RWPE1 (cell line): ENCODE results near the gene ATP8B1.

Experiments
- CTCF ChIA-PET: fragments of 350-600 bp; sonication (Branson Sonifier 250); formaldehyde crosslinking; extraction: SDS; loops from one replicate; lab custom pipeline; 2021; lab: Yijun Ruan, JAX
- POLR2A ChIA-PET: fragments of 400-600 bp; formaldehyde crosslinking; extraction: SDS; loops from one replicate; lab custom pipeline; 2020; ENCODE audit warnings: antibody characterized with exemption; ENCODE audit not compliant: low non-redundant PET; lab: Yijun Ruan, JAX
- DNase-seq: peaks from one replicate; pipeline ENCODE4 v3.0.0; 2012; ENCODE audit warnings: low spot score
- H3K27ac ChIP-seq: fragments of 450-650 bp; 2 replicates; pipeline ENCODE4 v1.5.1; 2017
- TF ChIP-seq, protein P1 (sequence below): fragments of 450-650 bp; conservative IDR thresholded peaks from 2 replicates; pipeline ENCODE4 v1.5.1; 2017; ENCODE audit warnings: low read depth, mild to moderate bottlenecking

ATP8B1 gene

GRCh38 chr18:57782049-57782448, 21.1 kb downstream of the ATP8B1 start:
- POLR2A ChIA-PET = no interaction called here
- no peak for DNase-seq
- TF ChIP-seq, protein P1, sequence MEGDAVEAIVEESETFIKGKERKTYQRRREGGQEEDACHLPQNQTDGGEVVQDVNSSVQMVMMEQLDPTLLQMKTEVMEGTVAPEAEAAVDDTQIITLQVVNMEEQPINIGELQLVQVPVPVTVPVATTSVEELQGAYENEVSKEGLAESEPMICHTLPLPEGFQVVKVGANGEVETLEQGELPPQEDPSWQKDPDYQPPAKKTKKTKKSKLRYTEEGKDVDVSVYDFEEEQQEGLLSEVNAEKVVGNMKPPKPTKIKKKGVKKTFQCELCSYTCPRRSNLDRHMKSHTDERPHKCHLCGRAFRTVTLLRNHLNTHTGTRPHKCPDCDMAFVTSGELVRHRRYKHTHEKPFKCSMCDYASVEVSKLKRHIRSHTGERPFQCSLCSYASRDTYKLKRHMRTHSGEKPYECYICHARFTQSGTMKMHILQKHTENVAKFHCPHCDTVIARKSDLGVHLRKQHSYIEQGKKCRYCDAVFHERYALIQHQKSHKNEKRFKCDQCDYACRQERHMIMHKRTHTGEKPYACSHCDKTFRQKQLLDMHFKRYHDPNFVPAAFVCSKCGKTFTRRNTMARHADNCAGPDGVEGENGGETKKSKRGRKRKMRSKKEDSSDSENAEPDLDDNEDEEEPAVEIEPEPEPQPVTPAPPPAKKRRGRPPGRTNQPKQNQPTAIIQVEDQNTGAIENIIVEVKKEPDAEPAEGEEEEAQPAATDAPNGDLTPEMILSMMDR = no peak
- CTCF ChIA-PET = interaction anchor here (0.6 kb wide), 2 partner anchors 32 to 78 kb away, joined by 3 to 6 read pairs; no protein-coding TSS in a partner anchor
- H3K27ac ChIP-seq = no peak overlapping the region

DNA sequence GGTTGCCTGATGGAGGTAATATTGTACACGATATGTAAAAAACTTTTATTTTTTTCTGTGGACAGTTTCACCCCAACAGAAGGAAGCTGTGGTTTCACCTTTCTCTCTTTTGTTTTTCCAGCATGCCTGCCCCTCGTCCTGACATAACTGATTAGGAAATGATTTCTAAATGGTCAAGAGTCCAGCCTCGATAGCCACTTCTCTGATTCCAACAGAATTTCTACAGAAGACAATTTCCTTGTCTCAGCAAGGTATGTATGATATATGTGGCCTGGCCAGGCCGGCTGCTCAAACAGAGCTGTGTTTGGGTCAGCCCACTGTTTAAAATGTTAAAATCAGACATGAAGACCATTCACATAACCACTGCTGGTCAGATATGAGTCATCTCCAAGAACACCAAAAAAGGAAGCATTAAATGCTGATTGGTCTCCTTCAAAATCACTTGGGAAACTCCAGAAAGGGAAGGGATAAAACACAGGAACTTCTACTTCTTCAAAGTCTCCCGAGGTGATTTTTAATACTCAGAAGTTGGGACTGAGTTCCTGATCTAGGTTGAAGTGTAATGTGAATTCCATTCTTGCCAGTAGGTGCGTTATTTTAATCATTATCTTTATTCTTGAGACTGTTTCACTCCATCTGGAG, 22.3 kb downstream of the ATP8B1 start:
- ChIA-PET POLR2A (no interaction called here), CTCF (no interaction called here)
- no peak overlapping the region for H3K27ac ChIP-seq
- peak; percentile 44 for DNase-seq
- TF ChIP-seq, protein P1 = no peak

DNA sequence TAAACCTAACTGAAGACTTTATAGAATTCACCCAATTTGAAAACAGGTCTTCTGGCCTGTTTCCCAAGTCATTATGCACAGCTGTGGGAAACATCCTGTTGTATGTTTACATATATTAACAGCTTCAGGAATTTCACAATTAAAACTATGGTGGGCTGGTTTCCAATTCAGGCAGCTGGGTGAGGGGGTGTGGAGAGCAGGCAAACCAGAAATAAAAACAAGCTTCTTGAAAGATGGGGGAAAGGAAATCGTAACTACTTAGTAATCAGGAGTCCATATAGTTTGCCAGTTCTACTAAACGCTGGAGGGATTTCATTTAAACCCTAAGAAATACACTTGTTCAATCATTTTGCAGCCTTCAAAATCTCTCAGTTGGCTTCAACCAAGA, 22.8 kb downstream of the ATP8B1 start:
- DNase-seq = no peak
- ChIA-PET CTCF (no interaction called here), POLR2A (no interaction called here)
- TF ChIP-seq, protein P1 = no peak
- no peak overlapping the region for H3K27ac ChIP-seq

DNA sequence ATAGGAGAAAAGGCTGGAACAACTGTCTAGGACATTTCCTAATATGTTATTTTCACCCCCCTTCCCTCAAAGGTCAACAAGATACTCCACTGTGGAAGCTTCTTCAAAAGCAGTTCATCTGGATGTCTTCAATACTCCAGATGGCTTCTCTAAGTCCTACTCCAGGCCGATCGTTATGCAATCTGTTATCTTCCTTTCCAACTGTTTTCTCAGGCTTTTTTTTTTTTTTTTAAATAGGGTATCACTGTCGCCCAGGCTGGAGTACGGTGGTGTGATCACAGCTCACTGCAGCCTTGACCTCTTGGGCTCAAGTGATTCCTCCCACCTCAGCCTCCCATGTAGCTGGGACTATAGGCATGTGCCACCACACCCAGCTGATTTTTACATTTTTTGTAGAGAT, 26.3 kb downstream of the ATP8B1 start:
- TF ChIP-seq, protein P1 = no peak
- POLR2A ChIA-PET = no interaction called here
- CTCF ChIA-PET = no interaction called here
- DNase-seq = no peak
- no peak overlapping the region for H3K27ac ChIP-seq

- no peak overlapping the region for H3K27ac ChIP-seq
- no peak for DNase-seq
- POLR2A ChIA-PET = no interaction called here
- CTCF ChIA-PET = no interaction called here
- TF ChIP-seq, protein P1 = no peak
Measured at GRCh38 chr18:57776354-57776753, 26.8 kb downstream of the ATP8B1 start.

DNA sequence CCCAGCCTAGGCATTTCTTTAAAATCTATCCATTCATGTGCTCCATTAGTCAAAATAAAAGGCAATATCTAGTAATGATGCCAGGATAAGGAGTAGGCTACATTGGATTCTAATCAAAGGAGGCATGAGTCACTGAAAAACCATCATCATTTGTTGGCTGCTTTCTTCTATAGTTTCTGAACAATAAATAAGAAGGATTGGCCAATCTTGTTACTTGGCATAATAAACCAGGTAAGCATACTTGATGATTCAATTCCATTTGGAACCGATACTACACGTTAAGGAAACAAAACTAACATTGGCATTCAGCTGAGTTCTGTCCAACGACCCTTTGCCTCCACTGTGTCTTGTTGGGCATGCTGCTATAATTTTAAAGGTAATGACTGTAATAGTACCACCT, 27.2 kb downstream of the ATP8B1 start:
- H3K27ac ChIP-seq = peak overlapping the region; percentile 77
- CTCF ChIA-PET = no interaction called here

More for the DNA sequence above, 27.2 kb downstream of the ATP8B1 start:
- peak; percentile 66 for DNase-seq
- TF ChIP-seq, protein P1 = no peak
- POLR2A ChIA-PET = no interaction called here
